GM18508 (cell line): ENCODE data around the gene GPR61.
A peak's percentile ranks its signal among the peaks of the same experiment; 100 is the strongest.

Experiments used
- ATAC-seq: cut with Tn5 transposase; IDR thresholded peaks from one replicate; pipeline ENCODE4 v1.9.1; 2021; ENCODE audit warnings: moderate number of reproducible peaks; ENCODE audit not compliant: insufficient read depth, unreplicated experiment

The GPR61 gene

DNA sequence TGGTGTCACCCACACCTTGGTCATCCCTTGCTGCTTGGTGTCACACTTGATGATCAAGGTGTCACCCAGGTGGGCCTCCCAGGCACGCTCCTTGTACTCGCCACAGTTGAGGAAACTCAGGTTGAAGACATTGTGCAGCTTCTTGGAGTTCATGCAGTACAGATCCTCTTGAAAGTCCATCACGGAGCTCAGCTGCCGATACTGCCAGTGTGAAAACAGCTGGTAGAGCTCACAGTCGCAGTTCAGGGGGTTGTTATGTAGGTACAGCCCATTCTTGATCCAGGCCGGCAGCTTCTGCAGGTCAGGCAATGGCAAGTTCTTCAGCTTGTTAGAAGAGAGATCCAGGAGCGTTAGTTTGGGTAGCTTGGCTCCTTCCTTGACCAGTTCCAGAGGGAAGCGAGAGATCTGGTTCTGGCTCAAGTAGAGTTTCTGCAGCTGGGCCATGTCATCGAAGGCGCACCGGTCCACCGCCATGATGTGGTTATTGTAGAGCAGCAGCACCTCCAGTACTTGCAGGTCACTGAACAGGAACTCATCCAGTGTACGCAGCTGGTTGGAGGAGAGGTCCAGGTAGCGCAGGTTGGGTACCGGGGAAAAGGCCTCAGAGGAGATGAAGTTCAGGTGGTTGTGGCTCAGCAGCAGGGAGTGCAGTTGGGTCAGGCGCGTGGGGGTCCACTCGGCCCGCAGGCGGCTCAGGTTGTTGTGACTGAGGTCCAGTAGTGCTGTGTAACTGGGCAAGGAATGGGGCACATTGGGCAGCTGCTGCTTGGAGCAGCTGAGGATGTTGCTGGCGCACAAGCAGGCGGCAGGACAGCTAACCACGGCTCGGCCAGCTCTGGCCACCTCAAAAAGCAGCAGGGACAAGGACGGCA is 31.4 kb upstream of the GPR61 start:
- no peak for ATAC-seq

DNA sequence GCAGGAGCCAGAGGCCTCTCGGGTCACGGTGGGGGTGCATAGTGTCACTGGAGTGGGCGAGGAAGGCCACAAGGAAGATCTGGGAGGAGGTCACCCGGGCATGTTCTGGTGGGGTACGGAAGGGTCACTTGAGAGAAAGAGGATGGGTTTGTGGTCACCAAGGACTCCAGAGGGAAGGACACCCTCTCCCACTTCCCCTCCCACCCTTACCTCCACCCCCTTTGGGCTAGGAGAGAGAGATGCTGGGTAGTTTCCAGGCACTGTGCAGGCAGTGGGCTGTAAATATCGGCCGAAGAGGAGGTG is 30.8 kb upstream of the GPR61 start:
- no peak for ATAC-seq

DNA sequence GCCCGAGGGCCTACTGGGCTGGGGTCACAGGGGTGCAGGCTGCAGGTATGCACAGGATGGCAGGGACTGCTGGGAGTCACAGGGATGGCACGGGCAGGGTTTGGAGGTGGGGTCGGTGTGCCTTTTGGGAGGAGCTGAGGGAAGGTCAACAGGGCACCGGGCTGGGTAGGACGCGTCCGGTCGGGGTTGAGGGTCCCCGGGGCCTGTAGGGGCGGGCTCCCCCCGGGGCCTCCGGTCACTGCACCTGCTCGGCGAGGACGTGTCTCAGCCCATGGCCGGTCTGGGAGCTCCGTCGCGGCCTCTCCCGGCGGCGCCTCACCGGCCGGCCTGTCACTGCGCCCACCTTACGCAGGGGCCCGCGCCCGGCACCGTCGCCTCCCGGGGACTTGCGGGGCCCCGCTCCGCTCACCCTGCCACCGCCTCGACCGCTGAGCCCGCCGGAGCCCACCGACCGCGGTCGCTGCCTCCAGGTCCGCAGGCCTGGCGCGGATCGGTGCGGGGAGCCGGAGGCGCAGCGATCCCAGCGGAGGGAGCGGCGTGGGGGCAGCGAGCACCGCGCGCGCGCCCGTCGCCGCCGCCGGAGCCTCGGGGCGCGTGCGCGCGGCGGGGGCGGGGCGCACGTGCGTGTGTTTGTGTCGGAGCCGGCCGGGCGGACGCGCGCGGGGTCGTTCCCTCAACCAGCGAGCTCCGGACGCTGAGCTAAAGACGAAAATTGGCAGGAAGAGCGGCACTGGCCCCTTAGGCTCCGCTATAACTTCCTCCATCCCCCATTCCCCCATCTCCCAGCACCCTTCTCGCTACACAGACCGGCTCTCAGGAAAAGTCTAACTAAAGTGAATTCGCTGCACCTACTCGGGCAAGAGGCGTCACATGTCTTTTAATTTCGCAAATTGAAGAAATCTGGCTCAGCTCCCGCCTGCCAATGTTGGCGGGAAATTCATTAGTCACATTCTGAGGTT is 30.2 kb upstream of the GPR61 start, which contains the start of gene AMIGO1:
TSS of gene AMIGO1 (minus strand) at position 552 of the 959 bp plus-strand sequence. CDS start 815 bp downstream, outside the sequence.
- no peak for ATAC-seq

DNA sequence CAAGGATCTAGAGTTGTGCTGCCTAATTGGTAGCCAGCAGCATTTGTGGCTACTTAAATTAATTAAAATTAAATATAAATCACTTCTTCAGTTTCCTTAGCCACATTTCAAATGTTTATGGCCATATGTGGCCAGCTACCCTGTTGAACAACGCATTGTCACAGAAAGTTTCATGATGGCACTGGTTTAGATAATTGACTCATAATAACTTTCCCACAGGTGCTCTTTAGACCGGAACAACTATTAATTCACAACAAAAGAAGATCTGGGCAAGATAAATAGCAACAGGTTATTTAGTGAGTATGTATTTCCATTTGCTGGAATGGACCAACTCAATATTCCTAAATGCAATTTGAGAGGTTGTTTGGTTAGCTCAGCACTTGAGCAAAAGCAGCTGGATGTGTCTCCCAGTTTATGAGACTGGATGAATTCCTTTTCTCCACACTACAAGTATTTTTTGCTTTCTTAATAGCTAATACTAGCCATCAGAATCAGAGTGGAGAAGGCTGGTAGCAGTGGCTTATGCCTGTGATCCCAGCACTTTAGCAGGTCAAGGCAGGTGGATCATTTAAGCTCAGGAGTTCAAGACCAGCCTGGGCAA is 26.5 kb upstream of the GPR61 start:
- no peak for ATAC-seq

DNA sequence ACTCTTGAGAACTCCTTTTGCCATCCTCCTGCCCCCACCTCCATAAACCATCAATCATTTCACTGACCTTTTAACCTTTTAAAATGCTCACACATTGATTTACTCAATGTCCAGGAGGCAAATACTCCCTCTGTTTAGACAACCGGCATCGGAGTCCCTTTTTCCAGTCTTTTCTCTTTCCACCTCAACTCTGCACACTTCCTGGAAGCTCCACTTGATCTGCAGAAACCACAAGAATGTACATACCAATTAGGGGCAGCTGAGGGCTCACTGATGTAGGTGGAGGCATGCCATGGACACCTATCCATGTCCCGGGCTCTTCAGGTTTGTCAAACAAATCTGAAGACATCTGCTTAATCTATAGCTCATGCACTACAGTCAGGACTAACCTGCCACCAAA is 24.8 kb upstream of the GPR61 start:
- ATAC-seq = no peak

DNA sequence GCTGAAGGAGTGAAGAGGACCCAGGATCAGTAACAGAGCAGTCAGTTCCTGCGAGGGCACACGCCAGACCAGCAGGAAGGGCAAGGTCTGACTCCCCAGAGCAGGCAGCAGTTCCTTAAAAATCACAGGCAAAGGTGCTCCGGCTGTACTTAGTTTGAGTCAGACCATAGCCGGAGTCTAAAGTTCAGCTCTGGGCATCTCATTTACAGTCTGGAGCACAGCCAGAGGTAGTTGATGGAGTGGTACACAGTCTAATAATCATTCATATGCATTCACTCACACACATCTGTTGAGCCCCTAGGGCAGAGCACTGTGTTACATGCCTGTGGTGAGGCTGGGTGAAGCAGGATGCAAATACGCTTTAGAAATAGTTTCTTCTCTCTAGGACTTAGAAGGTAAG is 22.8 kb upstream of the GPR61 start:
- no peak for ATAC-seq

DNA sequence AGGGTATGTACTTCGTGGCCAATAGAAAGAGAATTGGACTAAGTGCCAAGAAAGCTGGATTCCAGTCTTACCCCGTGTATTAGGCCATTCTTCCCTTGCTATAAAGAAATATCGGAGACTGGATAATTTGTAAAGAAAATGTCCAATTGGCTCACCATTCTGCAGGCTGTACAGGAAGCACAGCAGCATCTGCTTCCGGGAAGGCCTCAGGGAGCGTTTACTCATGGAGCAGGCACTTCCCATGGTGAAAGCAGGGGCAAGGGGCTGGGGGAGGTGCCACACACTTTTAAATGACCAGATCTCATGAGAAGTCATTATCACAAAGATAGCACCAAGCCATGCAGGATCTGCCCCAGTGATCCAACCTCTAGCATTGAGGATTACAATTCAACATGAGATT is 22.3 kb upstream of the GPR61 start:
- ATAC-seq = no peak

DNA sequence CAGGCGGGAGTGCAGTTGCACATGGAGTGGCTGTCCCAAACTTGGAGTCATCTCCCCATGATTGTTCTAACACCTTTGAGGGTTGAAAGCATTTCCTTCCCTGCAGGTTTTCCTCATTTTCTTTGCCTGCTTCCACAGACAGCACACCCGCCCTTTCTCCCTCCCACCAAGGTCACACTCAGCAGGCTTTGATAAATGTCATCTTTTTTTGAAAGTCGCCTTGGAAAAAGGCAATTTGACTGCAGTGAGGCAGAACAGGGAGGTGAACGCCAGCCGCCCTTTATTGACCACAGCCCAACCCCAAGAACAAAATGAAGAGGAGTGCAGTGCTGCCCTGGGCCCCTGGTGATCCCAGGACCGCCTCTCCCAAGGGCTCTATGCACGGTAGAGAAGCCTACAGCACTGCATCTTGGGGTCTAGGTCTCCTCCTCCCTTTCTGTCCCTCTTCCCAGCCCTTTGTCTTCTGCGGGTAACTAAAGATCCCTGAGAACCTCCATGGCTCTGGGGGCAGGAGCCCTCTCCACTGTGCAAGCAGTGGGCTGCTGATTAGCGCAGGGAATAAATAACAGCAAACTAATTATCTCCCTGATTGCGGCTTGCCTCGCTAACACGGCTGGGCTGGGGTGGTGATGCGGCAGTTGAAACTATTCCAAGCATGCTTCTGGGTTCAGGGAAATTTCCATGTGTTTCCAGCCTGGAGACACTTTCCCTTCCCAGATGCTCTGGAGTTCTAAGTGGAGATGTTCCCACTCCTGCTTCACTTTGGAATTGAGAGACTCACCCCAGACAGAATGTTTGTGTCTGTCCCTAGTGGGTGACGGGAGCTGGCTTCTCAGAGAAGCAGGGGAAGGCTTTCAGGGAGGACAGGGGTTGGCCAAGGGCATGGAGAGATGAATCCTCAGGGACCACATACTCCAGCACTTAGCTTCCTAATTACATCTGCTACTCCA is 18.4 kb upstream of the GPR61 start:
- no peak for ATAC-seq

DNA sequence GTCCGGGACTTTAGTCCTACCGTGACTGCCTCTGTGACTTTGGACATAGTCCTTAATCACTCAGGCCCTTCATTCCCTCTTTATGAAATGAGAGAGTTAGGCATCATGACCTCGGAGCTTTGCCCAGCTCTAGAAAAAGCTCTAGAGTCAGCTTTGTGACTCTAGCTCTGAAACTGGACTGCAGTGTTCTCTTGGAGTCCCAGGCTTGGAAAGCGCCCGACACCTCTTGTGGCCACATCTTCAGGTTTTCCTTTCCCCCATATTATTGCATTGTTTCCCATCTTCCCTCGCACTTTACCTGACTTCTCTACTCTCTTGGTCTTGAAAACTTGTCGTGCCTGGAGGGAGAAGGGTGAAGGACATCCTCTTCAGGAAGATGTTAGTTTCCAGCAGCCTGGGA is 17.6 kb upstream of the GPR61 start:
- ATAC-seq = no peak

DNA sequence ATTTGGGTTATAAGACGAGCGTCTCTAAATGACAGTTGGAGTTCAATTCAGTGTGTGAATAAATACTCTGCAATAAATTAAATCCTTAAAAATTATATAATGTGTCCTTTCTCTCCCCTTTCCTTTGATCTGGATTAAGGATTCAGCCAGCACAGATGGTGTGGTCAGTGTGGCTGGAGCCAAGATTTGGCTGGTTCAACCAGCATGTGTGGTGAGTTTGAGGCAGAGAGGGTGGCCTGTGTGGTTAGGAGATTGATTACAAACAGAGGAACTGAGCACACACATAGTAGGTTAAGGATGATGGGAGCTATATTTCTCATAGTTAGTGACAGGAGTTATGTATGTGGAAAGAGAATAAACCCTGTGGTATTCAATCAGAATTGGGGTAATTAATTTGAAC is 16.0 kb upstream of the GPR61 start:
- no peak for ATAC-seq

DNA sequence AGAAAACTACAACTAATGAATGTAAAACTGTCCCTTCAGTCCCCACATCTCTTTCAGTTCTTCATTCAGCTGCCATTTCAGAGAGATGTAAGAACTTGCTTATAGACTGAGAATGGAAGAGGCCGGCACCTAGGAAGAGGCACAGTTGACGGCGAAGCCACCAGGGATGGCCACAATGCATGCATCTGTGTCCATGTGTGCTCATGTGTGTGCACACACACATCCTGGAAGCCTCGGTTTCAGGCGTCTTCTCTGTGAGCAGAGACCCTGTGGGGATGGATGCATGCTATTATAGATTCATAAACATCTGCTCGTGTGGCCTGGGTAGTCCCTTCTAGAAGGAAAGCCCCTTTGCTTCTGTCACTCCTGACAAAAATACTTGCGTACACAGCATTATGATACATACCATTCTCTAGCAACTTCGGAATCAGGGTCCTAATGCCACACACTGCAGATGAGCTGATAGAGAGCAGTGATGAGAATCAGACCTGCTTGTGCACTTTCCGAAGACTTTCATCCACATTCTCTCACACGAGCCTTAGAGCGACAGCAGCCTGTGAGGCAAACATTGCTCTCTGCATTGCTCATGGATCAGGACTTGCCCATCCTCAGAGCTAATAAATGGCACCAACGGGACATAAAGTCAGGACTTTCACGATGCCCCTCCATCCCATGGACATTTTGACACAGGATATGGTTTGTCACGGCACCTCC is 12.4 kb upstream of the GPR61 start:
- peak; percentile 69 for ATAC-seq

DNA sequence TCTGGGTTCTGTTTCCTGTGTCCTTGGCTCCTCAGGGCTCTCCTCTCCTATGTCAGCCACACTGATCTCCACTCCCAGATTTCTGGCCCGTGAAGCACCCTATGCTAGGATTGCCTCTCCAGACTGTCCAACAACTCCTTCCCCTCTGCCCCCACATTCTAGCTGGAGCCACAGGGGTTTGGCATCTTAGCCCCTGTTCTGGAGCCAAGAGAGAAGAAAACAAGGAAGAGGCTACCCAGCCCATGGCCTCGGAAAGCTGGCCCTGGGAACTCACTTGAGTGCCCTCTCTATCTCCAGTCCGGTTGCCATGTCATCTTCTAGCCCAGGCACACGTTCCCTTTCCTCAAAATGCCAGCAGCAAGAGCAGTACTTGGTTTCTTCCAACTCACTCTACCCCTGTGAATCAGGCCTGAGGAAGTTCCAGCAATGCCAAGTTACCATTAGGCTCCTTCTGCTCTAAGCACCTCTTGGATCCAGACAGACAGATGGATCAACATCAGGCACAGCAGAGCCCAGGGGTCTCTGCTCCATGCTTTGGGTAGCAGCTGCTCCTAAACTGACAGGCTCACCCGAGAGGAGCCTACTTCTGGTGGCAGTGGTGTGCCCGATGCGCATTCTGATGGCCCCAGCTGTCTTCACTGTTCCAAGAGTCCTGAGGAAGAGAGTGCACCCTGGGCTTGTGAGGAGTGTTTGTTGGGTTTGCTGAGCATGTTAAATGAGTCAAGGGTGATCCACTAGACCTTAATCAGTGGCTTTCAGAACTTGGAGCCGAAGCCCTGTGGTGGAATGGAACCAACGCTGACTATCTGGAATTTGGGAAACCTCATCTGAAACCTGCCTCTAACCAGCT is 11.6 kb upstream of the GPR61 start:
- ATAC-seq = no peak

DNA sequence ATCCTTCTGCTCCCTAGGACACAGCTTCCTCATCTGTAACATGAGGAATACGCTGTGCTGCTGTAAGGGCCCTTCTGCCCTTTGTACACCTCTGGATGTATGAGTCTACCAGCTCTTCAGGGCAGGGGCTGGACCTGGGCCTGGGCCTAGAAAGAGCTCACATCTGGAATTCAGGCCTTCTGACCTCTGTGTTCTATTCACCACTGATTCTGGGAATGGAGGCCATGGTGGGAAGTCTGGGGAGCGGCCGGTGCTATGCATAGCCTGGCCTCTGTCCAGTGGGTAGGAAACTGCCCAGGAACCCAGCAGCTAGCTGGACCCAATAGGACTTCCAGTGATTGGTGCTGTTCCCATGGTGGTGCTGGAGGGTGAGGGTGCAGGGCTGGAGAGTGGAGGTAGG is 11.0 kb upstream of the GPR61 start:
- ATAC-seq = no peak

DNA sequence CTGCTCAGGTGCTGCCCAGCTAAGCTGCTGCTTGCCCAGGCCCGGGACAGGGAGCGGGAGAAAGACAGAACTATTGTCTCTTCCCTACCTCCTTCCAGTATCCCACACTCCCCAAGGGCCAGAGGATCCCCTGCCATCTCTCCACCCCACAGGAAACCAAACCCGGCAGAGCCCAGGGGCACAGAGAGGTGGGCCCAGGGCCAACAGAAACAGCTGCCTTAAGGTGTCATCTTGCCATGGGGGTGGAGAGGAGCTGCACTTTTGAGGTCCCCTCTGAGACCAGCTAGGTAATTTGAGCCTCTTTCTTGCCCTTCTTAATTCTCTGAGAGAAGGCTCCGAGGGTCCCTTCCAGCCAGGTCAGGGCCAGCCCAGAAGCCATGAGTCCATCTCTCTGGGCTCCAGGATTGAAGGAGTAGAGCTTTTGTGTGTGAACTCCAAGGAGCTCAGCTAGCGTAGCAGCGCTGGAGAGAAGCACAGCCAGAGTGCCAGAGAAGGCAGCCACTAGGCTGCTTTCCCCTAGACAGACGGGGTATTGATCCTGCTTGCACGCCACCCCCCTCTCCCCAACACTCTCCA is 9.7 kb upstream of the GPR61 start:
- ATAC-seq = no peak

DNA sequence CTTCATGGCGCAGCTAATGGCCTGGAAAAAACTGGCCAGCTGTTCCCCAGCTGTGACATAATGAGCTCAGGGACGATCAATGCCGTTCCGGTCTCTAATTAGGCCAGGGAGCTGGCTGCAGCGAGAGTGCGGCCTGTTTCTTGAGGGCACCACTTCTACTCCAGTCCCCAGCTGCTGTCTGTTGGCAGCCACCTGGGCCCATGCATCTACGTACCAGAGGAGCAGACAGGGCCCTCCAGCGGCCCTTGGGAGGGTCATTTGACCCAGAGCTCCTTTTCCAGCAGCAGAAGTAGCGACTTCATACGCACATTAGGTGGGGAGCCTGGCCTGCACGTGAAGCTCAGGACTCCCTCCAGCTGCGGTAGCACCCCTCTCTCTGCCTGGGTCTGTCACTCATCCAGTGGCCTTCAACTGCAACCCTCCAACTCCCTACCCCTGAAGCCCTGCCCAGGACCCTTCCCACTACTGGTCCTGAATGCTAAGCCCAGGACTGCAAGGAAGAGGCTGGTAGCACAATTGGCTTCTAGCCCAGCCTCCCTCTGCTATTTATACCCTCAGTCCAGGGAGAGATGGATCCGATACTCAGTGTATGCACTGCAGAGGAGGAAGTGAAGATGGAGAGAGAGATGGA is 9.1 kb upstream of the GPR61 start:
- ATAC-seq = no peak

DNA sequence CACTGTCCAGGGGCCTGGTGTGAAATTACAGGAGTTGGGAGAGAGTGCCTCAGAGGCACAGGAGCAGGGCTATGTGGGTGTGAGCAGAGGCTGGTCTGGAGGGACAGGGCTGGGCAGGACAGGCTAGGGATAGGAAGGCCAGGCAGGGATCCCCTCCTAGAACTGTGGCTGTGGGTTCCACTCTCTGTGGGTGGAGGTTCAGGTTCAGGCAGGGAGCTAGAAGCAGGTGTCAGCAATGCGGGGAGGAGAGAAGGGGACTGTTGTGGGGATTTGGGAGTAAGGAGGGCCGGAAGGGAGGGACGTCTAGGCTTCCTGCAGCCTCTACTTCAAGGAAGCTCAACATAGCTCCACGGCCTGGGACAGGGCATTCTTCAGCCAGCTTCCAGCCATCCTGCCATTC is 8.3 kb upstream of the GPR61 start:
- ATAC-seq = no peak

DNA sequence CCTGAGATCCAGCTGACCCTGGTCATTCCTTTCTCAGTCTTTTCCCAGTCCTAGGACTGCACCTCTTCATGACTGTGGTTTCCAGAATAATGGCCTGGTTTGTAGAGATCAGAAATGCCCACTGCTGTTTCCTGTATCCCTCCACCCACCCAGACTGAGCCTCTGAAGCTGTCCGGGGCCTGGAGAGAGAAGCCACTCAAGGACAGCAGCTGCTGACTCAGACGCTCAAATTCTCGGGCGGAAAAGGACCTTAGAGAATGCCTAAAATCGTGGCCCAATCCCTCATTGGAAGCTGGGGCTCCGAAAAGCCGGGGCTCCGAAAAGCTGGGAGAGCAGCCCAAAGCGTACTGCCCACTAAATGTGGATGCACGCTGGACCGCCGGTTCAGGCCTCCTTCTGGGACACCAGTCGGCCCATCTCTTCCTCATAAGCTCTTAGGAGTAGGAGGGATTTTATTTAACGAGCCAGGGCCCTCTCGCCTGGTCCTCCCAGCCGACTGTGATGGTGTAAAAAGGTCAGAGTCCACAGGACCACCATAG is 7.8 kb upstream of the GPR61 start:
- ATAC-seq = no peak
